SIG-M5 treated with dmso at 0.1 percent for 504 hours (cell line): ENCODE data around the gene SLC35D2.
"Not testable (repeated sequence)": the region's sequence is repeated elsewhere in the genome, so short reads cannot be mapped to it uniquely, and the experiment has no call there.

Experiments used
- DNase-seq: peaks from one replicate; lab custom pipeline; 2025; ENCODE audit not compliant: unreplicated experiment; lab: John Stamatoyannopoulos, UW

The SLC35D2 gene

DNA sequence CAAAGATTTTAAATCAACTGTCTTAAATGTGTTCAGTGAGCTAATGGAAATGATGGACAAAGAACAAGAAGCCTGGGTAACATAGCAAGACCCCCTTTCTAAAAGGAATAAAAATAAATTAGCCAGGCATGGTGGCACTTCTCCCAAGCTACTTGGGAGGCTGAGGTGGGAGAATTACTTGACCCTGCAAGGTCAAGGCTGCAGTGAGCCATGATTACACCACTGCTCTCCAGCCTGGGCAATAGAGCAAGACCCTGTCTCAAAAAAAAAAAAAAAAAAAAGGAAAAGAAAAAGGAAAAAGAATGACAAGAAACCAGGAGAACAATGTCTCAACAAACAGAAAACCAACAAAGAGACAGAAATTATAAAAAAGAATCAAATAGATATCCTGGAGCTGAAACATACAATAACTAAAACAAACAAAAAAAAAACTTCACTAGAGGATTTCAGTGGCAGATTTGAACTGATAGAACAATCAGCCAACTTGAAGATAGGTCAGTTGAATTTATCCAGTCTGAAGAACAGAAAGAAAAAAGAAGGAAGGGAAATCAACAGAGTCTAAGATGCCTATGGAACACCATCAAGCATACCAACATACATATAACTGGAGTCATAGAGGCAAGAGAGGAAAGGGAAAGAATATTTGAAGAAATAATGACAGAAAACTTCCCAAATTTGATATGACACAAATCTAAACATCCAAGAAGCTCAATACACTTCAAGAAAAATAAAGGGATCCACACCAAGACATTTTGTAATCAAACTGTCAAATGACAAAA, 16.8 kb upstream of the SLC35D2 start:
- no peak for DNase-seq

GRCh38 chr9:96399325-96399633, 15.8 kb upstream of the SLC35D2 start:
- DNase-seq: no peak

DNA sequence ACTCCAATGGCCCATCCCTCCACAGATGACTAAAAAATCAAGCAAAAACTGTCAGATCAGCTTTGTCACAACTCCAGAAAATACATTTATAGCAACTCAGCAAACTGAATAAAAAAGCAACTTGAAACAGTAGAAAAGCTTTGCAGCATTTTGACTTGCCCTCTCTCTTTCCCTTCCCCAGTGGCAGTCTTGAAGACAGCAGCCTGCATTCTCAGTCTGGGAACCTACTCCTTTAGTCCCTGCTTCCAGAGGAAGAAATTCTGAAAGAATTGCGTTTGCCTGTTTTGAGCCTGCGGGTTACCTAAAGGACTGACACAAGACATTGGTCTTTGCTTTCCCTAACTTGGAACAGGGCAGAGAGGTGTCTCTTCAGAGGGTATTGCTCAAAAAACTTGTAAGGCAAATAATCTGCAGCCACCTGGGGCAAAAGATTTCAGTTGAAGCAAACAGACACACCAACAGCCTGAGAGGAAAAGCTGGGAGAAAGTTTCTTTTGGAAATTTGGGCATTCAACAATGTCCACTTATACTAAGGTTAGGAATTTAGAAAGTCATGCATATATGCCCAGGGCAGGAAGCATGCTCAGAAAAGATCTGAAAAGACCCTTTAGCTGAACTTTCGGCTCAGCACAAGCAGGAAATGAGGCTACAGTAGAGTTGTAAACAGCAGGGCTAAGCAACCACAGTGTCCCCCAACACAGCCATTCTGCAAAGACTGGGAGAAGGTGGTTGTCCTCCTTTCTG, 15.2 kb upstream of the SLC35D2 start:
- no peak for DNase-seq

GRCh38 chr9:96395964-96396363, 12.5 kb upstream of the SLC35D2 start:
- DNase-seq: no peak

DNA sequence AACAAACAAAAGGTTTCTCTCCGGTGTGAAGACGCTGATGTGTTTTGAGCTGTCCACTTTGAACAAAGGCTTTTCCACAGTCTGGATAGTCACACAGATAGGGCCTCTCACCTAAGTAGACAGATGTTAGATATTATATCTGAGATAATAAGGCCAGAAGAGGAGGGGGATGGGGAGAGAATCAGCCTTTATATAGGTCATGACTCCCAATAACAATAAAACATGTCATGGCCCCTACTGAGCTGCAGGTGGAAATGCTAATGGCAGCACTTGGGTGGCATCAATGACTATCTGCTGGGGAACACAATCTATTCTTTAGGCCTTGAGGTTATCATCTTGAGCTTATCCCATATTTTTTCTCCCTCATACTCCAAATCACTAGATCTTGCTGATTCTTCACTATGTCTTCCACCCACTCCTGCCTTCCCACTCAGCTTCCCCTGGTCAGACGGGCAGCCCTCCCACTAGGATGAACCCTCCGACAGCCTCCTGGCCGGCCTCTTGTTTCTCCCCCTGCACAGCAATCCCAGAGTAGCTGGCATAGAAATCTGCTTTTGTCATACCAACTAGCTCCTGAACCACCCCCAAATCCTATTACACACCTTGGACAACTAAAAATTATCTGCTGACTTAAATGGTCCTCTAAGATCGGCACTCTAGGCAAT, 11.5 kb upstream of the SLC35D2 start:
- no peak for DNase-seq

GRCh38 chr9:96392263-96392662, 8.8 kb upstream of the SLC35D2 start:
- no peak for DNase-seq

GRCh38 chr9:96391021-96391765, 7.7 kb upstream of the SLC35D2 start:
- no peak for DNase-seq

GRCh38 chr9:96388144-96388543, 4.6 kb upstream of the SLC35D2 start:
- DNase-seq: no peak

DNA sequence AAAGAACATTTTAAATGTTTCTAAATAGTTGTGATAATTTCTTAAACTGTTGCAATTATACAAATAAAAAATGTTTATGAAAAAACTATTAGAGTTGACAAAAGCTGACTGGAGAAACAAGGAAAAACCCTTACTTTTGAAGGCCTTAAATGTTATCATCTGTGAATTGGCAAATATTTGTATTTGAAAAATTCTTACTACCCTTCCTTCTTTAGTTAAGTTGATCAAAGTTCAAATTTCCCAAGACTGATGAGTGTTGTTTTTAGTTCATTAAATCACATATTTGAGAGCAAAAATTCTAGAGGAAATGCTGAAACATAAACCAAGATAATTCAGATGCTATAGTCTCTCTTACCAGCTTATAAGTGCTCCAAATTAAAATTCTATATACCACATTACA, 2.6 kb upstream of the SLC35D2 start:
- no peak for DNase-seq

DNA sequence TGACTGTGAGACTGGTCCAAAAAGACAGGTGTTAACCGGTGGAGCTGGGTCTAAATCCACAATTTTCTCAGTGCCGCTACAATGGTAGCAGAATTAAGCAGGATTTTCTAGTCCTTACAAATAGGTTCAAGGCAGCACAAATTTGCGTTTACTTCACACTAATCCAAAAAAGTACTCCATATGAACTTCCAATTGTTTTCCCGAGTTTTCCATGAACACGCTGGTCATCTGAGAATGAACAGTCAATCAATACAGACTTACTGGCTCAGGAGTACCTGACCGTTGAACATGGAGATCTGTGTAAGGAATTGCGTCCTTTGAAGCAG, 709 bp downstream of the SLC35D2 start:
- no peak for DNase-seq

DNA sequence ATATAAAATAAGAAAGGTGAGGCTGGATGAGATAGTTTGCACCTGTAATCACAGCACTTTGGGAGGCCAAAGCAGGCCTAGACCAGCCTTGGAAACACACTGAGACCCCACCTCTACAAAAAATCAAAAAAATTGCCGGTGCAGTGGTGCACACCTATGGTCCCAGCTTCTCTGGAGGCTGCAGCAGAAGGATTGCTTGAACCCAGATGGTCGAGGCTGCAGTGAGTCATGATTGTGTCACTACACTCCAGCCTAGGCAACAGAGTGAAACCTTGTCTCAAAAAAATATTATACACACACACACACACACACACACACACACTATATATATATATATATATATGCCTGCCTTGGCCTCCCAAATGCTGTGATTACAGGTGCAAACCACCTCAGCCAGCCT, 1.3 kb downstream of the SLC35D2 start:
- DNase-seq: no peak

GRCh38 chr9:96381696-96382095, 1.8 kb downstream of the SLC35D2 start:
- DNase-seq: no peak

GRCh38 chr9:96381125-96381524, 2.4 kb downstream of the SLC35D2 start:
- no peak for DNase-seq

GRCh38 chr9:96379461-96379860, 4.0 kb downstream of the SLC35D2 start:
- no peak for DNase-seq

GRCh38 chr9:96378187-96378586, 5.3 kb downstream of the SLC35D2 start:
- no peak for DNase-seq

- DNase-seq: no peak
These were observed 6.3 kb downstream of the SLC35D2 start for GRCh38 chr9:96376891-96377874.

- not testable (repeated sequence) for DNase-seq
These were observed 8.0 kb downstream of the SLC35D2 start for GRCh38 chr9:96375507-96375906.

DNA sequence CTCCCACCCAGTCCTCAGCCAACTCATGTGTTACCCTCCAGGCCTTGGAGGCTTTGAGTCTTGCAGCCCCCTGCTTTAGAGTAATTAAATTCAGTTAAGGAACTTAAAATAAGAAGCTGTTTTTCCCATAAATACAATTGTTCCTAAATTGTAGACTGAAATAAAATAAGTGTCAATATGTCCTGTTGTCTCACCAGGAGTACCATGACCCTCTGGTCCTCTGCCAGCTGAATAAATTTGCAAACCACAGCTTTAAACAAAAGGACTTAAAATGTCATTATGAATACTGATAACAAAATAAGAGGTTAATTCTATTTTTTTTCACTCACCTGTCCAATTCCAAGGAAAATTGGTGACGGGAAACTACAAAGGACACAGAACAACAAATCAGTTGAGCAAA, 15.6 kb downstream of the SLC35D2 start:
- no peak for DNase-seq

DNA sequence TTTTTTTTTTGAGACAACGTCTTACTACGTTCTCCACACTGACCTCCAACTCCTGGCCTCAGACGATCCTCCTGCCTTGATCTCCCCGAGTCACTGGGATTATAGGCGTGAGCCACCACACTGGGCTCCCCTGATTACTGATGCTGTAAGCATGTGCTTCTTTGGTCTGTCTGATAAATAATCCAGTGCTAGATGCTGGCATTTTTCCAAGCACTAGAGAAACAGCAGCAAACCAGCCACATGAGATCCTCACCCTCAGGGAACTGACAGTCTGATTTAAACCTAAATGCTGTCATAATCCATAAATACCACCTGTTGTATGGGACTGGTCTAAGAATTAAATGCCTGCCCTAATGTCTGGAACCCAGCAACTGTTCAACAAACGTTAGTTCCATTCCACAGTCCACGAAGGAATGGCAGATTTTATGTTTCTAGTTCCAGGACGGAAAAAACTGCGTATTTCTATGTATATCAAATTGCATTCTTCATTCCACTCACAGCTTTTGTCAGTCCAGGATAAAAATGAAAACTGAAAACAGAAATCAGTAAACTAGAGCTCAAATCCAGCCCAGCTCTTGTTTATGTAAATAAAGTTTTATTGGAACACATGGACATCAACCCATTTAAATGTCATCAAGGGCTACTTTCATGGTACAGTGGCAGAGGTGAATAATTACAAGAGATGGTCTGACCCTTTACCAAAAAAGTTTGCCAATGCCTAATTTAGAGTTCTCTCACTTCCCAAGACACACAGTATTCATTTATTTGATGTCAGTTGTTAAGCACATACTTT, 20.1 kb downstream of the SLC35D2 start:
- no peak for DNase-seq

DNA sequence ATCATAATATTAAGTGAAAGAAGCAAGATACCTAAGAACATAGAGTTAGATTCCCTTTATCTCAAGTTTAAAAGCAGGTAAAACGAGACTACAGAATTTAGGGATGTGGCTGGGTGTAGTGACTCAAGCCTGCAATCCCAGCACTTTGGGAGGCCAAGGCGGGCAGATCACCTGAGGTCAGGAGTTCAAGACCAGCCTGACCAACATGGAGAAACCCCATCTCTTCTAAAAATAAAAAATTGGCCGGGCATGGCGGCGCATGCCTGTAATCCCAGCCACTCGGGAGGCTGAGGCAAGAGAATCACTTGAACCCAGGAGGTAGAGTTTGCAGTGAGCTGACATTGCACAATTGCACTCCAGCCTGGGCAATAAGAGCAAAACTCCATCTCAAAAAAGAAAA, 21.4 kb downstream of the SLC35D2 start:
- not testable (repeated sequence) for DNase-seq
